ENCODE results near the gene CSRP1.
A peak's percentile ranks its signal among the peaks of the same experiment; 100 is the strongest.
"Not testable (repeated sequence)": the region's sequence is repeated elsewhere in the genome, so short reads cannot be mapped to it uniquely, and the experiment has no call there.

Gene CSRP1

DNA sequence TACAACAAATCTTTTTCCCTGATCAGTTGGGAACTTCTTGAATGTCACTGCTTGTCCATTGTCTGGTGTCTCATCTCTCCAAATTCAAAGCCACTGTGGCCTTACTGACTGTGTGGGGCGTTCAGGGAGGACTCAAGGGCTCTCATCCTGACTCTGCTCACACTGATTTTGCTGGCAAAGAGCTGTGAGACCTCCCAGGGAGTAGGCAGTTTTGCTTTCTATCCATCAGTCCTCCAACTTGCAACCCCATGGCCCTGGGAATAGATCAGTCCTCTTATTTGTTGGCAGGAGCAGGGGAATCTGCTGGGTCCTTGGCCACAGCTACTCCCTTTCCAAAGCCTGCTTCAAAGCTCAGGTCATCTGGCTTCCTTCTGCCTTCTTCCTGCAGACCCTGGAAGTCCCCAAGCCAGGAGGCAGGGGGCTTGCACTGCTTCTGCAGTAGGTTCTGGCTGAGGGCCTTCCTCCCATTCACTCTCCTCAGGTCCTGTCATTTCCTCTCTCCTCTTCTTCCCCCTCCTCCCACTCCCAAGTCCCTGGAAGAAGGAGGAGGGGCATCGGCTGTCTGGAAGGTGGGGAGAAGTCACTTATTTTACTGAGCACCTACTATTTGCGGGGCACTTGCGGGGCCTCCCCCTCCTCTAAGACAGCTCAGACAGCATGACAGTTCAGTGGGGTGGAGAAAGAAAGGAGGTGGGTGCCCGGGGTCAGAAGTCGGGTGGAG, 31.1 kb upstream of the CSRP1 start:
- DNase-seq: no peak

GRCh38 chr1:201537467-201537866, 30.5 kb upstream of the CSRP1 start:
- DNase-seq: no peak

DNA sequence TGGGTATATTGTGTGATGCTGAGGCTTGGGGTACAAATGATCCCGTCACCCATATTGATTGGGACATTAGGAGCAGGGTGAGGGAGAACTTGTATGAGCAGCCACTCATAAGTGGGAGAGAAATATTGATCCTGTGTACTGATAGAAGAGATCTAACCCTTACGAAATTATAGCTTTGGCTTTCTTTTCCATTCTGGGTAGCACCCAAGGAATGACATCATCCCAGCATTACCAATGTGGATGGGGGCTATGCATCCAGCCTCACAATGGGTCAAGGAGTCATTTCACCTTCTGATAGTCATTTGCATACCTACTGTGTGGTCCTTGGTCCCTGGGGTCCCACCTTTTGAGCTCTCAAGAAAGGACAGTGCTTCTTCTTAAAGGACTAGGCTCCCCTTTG, 30.1 kb upstream of the CSRP1 start:
- DNase-seq: no peak

- no peak for DNase-seq
These were observed 29.6 kb upstream of the CSRP1 start for GRCh38 chr1:201536558-201536957.

- no peak for DNase-seq
These were observed 29.0 kb upstream of the CSRP1 start for GRCh38 chr1:201535919-201536245.

- no peak for DNase-seq
These were observed 28.4 kb upstream of the CSRP1 start for GRCh38 chr1:201535046-201535918.

DNA sequence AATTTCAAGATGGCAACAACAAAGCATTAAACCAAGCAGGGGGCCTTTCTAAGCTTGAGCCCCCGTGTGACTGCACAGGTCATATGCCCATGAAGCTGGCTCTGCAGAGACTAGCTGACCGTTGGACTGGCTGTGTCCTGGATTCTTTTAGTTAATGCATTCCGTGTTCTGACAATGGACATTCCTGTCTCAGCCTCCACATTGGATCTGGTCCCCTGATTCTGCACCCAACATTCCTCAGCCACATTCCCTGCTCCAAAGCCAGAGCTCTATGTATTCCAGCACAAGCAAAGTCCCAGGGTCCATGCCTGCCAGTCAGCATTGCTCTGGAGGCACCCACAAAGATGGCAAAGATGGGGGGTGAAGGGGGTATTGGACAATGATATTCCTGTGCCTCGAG, 26.9 kb upstream of the CSRP1 start:
- DNase-seq: no peak

GRCh38 chr1:201531551-201532425, 24.9 kb upstream of the CSRP1 start:
- peak; percentile 14 for DNase-seq

- peak; percentile 16 for DNase-seq
These were observed 24.0 kb upstream of the CSRP1 start for GRCh38 chr1:201530741-201531531.

DNA sequence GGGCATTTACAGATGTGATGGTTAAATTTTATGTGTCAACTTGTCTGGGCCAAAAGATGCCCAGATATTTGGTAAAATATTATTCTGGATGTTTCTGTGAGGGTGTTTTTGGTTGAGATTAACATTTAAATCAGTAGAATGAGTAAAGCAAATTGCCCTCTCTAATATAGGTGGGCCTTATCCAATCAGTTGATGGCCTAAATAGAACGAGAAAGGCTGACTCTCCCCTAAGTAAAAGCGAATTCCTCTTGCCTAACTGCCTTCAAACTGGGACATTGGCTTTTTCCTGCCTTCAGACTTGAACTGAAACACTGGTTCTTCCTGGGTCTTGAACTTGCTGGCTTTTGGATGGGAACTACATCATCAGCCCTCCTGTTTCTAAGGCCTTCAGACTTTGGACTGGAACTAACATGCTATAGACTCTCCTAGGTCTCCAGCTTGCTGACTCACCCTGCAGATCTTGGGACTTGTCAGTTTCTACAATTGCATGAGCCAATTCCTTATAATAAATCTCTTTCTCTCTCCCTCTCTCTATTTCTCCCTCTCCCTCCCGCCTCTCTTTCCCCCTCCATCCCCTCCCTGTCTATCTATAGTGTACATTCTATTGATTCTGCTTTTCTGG, 21.8 kb upstream of the CSRP1 start:
- DNase-seq: no peak

DNA sequence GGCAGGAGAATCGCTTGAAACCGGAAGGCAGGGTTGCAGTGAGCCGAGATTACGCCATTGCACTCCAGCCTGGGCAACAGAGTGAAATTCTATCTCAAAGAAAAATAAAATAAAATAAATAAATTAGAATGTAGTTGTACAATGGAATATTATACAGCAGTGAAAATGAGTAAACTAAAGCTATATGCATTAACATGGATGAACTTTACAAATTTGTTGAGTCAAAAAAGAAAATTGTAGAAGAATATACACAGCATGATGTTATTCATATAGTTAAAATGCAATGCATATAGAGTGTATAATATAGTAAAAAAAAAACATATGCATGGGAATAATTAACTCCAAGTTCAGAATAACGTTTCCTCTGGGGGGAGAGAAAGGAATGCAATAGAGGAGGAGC, 21.0 kb upstream of the CSRP1 start:
- DNase-seq: no peak

- no peak for DNase-seq
These were observed 18.4 kb upstream of the CSRP1 start for GRCh38 chr1:201525193-201525778.

GRCh38 chr1:201520046-201520575, 13.2 kb upstream of the CSRP1 start:
- DNase-seq: not testable (repeated sequence)

GRCh38 chr1:201518071-201518470, 11.1 kb upstream of the CSRP1 start:
- no peak for DNase-seq

DNA sequence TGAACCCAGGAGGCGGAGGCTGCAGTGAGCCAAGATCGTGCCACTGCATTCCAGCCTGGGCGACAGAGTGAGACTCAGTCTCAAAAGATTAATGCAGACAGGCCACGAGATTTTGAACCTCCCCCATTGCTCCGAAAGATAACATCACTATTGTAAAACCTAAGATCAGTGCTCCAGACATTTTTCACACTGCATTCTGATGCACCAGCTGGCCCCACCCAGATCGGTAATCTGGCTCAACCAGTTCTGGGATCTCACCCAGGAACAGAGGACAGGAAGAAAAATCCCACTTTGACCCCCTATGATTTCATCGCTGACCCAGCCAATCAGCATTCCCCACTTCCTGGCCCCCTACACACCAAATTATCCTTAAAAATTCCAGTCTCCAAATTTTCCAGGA, 10.7 kb upstream of the CSRP1 start:
- no peak for DNase-seq

DNA sequence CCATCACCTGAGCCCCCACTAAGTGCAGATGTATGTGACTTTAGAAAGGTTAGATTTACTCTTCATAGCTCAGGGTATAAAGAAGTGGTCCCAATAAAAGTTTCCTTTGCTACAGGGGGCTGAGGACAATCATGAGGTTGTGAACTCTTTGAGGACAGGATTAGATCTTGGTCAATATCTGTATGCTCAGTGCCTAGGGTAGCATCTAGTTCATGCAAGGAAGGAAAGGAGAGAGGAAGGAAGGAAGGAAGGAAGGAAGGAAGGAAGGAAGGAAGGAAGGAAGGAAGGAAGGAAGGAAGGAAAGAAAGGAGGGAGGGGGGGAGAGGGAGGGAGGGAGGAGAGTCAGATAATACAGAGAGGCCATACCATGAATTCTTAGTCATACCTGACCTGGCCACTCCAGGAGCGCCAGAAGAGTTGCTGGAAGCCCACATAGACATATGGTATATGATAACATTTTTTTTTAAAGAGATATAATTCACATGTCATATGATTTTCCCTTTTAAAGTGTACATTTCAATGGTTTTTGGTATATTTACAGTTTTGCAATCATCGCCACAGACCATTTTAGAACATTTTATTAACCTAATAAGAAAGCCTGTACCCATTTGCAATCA, 9.7 kb upstream of the CSRP1 start:
- DNase-seq: no peak

GRCh38 chr1:201515895-201516294, 9.0 kb upstream of the CSRP1 start:
- DNase-seq: no peak

- no peak for DNase-seq
These were observed 8.3 kb upstream of the CSRP1 start for GRCh38 chr1:201515062-201515750.

GRCh38 chr1:201514466-201514865, 7.5 kb upstream of the CSRP1 start:
- no peak for DNase-seq

GRCh38 chr1:201513498-201514243, 6.7 kb upstream of the CSRP1 start:
- no peak for DNase-seq
